Fibroblast of lung (primary cell): Measurements from ENCODE around the gene CNNM2. TPM values are rescaled to one million over a fixed set of nuclear protein-coding genes. Genes with fewer than 3 reads are reported as not detected.
"Not testable (repeated sequence)": the region's sequence is repeated elsewhere in the genome, so short reads cannot be mapped to it uniquely, and the experiment has no call there.

Experiments used
- DNase-seq, 2 donors: peaks; one replicate each; pipeline versions ENCODE4 v3.0.0 to v3.0.0-alpha.2; 2010; ENCODE audit warnings: low read depth in 2 of 2
- H2AFZ ChIP-seq: 2 replicates; pipeline ENCODE4 v1.5.1; 2012; ENCODE audit warnings: low read length, control low read depth, inconsistent platforms
- H3K27ac ChIP-seq: 2 replicates; pipeline ENCODE4 v1.5.1; 2011; ENCODE audit warnings: low read length, control low read depth; ENCODE audit not compliant: insufficient read depth
- H3K27me3 ChIP-seq: 2 replicates; pipeline ENCODE4 v1.5.1; 2011; ENCODE audit warnings: mild to moderate bottlenecking, low read length; ENCODE audit not compliant: control insufficient read depth, insufficient read depth
- H3K36me3 ChIP-seq: 2 replicates; pipeline ENCODE4 v1.5.1; 2011; ENCODE audit warnings: low read length; ENCODE audit not compliant: control insufficient read depth, insufficient read depth
- H3K4me1 ChIP-seq: 2 replicates; pipeline ENCODE4 v1.5.1; 2011; ENCODE audit warnings: low read length; ENCODE audit not compliant: control insufficient read depth, insufficient read depth; ENCODE audit errors: extremely low read depth
- H3K4me2 ChIP-seq: 2 replicates; pipeline ENCODE4 v1.5.1; 2011; ENCODE audit warnings: low read length, control low read depth; ENCODE audit not compliant: insufficient read depth; ENCODE audit errors: extremely low read depth
- H3K4me3 ChIP-seq, 4 experiments: fragments of 200-600 bp in 1 of 4; sonication (generic) in 1 of 4; replicated peaks in 1 of 4; 2 replicates each; pipeline ENCODE4 v1.5.1; 2011 to 2016; ENCODE audit warnings: low read length in 4 of 4, low read depth in 3 of 4, mild to moderate bottlenecking in 3 of 4, control low read depth in 2 of 4, inconsistent platforms in 1 of 4, mixed read lengths in 1 of 4; ENCODE audit not compliant: insufficient read depth in 1 of 4; ENCODE audit errors: control extremely low read depth in 1 of 4
- H3K79me2 ChIP-seq: 2 replicates; pipeline ENCODE4 v1.5.1; 2012; ENCODE audit warnings: mild to moderate bottlenecking, low read length, inconsistent platforms; ENCODE audit not compliant: control insufficient read depth, insufficient read depth
- H3K9ac ChIP-seq: 2 replicates; pipeline ENCODE4 v1.5.1; 2011; ENCODE audit warnings: mild to moderate bottlenecking, low read length, control low read depth; ENCODE audit not compliant: insufficient read depth
- H3K9me3 ChIP-seq: 2 replicates; pipeline ENCODE4 v1.5.1; 2012; ENCODE audit warnings: low read depth, low read length; ENCODE audit not compliant: control insufficient read depth, insufficient read depth
- H4K20me1 ChIP-seq: 2 replicates; pipeline ENCODE4 v1.5.1; 2011; ENCODE audit warnings: low read length; ENCODE audit not compliant: control insufficient read depth, insufficient read depth; ENCODE audit errors: extremely low read depth
- EZH2 ChIP-seq: IDR thresholded peaks from 2 replicates; pipeline ENCODE4 v1.5.1; 2012; ENCODE audit warnings: low read length, control low read depth, mild to moderate bottlenecking; ENCODE audit errors: missing control alignments
- polyA plus RNA-seq, 2 donors: library from polyadenylated mRNA; depleted of rRNA in 1 of 2; stranded (reverse) in 1 of 2; unstranded in 1 of 2; fragments of >200 nt; gene quantifications; 2 replicates each; pipeline ENCODE4 v1.2.1, GENCODE V29; 2011 to 2012; ENCODE audit warnings: missing spikeins in 1 of 2
- total RNA-seq: library from RNA; depleted of rRNA; stranded (reverse); fragments of >200 nt; gene quantifications from 2 replicates; pipeline ENCODE4 v1.2.1, GENCODE V29; 2014
- TF ChIP-seq, protein P1 (sequence below), 2 donors: IDR thresholded peaks in 1 of 2; conservative IDR thresholded peaks in 1 of 2; 1 replicate in 1 of 2; 2 replicates in 1 of 2; pipeline ENCODE4 v1.5.1; 2011 to 2012; ENCODE audit warnings: low read length in 2 of 2, control low read depth in 1 of 2, inconsistent platforms in 1 of 2, low read depth in 1 of 2, mild to moderate bottlenecking in 1 of 2

Gene CNNM2
- total and polyA plus RNA-seq, 2 donors (not counting 1 experiment from before 2014, with no cell fraction given), result 3.4 to 6.1 TPM

DNA sequence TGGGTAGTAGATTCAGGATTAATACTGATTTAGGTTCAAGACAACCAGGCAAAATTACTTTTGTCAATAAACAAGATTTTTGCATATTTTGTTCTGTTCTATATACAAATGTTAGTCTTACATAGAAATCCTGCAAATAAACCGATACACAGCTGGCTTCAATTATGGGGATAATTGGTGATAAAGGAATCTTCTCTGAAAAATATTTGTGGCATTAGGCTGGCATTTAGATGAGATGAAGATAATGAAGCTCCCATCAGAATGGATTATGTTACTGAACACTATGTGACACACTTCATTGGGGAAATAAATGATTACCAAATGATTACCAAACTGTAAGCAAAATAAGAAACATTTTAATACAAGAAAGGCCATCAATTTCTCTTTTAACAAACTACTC, 209.1 kb downstream of the CNNM2 start:
- no peak for TF ChIP-seq EZH2
- TF ChIP-seq, protein P1, sequence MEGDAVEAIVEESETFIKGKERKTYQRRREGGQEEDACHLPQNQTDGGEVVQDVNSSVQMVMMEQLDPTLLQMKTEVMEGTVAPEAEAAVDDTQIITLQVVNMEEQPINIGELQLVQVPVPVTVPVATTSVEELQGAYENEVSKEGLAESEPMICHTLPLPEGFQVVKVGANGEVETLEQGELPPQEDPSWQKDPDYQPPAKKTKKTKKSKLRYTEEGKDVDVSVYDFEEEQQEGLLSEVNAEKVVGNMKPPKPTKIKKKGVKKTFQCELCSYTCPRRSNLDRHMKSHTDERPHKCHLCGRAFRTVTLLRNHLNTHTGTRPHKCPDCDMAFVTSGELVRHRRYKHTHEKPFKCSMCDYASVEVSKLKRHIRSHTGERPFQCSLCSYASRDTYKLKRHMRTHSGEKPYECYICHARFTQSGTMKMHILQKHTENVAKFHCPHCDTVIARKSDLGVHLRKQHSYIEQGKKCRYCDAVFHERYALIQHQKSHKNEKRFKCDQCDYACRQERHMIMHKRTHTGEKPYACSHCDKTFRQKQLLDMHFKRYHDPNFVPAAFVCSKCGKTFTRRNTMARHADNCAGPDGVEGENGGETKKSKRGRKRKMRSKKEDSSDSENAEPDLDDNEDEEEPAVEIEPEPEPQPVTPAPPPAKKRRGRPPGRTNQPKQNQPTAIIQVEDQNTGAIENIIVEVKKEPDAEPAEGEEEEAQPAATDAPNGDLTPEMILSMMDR (conservative IDR thresholded peaks at IDR 0.05 in 1 of 2, IDR thresholded peaks at IDR 0.05 in 1 of 2; ENCODE audit: low read depth in 1 of 2, low read length in 2 of 2), result no peak

DNA sequence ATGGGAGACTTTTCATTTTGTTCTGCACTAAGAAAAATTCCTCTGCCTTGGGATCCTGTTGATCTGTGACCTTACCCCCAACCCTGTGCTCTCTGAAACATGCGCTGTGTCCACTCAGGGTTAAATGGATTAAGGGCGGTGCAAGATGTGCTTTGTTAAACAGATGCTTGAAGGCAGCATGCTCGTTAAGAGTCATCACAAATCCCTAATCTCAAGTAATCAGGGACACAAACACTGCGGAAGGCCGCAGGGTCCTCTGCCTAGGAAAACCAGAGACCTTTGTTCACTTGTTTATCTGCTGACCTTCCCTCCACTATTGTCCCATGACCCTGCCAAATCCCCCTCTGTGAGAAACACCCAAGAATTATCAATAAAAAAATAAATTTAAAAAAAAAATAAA, 212.1 kb downstream of the CNNM2 start:
- H2AFZ ChIP-seq, H3K36me3 ChIP-seq, H3K4me2 ChIP-seq, H3K4me3 ChIP-seq, H3K9me3 ChIP-seq, H3K27me3 ChIP-seq, H3K9ac ChIP-seq, DNase-seq, H4K20me1 ChIP-seq, H3K79me2 ChIP-seq, H3K4me1 ChIP-seq, H3K27ac ChIP-seq: not testable (repeated sequence)

More for the DNA sequence above, 209.1 kb downstream of the CNNM2 start:
- DNase-seq, result no peak
- no peak overlapping the region for H3K4me2 ChIP-seq
- H4K20me1 ChIP-seq, result no peaks in the 10 kb centered on the region
- no peak overlapping the region for H3K4me3 ChIP-seq
- H3K79me2 ChIP-seq, result no peaks in the 10 kb centered on the region
- H2AFZ ChIP-seq, result no peak overlapping the region
- H3K27me3 ChIP-seq, result no peaks in the 10 kb centered on the region
- no peaks in the 10 kb centered on the region for H3K36me3 ChIP-seq
- H3K27ac ChIP-seq, result no peak overlapping the region
- H3K9me3 ChIP-seq, result no peaks in the 10 kb centered on the region
- no peak overlapping the region for H3K9ac ChIP-seq
- no peaks in the 10 kb centered on the region for H3K4me1 ChIP-seq

DNA sequence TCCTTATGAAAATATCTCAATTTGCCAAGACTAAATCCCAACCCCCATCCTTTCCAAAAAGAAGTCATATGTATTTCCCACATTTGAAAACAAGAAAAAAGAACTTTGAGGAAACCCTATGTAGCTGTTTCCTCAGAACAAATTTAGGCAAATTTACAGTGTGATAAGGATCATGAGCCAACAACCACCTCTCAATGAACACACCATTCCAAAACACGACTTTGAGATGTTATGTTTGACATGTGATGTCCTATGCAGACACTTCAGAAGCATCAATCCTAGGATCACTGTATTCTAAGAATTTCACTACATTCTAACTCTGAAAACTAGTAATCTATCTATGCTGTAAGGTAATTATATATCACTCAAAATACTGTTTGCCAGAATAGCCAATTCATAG, 212.8 kb downstream of the CNNM2 start:
- Histone ChIP-seq H3K79me2 (no peaks in the 10 kb centered on the region), H3K9me3 (no peaks in the 10 kb centered on the region), H3K9ac (no peak overlapping the region), H3K27ac (no peak overlapping the region), H3K4me1 (no peaks in the 10 kb centered on the region), H3K27me3 (no peaks in the 10 kb centered on the region), H3K4me3 (no peak overlapping the region), H4K20me1 (no peaks in the 10 kb centered on the region), H3K36me3 (no peaks in the 10 kb centered on the region), H2AFZ (no peak overlapping the region), H3K4me2 (no peak overlapping the region)
- TF ChIP-seq, protein P1 (conservative IDR thresholded peaks at IDR 0.05 in 1 of 2, IDR thresholded peaks at IDR 0.05 in 1 of 2; ENCODE audit: low read depth in 1 of 2, low read length in 2 of 2), result no peak
- TF ChIP-seq EZH2, result no peak
- no peak for DNase-seq

DNA sequence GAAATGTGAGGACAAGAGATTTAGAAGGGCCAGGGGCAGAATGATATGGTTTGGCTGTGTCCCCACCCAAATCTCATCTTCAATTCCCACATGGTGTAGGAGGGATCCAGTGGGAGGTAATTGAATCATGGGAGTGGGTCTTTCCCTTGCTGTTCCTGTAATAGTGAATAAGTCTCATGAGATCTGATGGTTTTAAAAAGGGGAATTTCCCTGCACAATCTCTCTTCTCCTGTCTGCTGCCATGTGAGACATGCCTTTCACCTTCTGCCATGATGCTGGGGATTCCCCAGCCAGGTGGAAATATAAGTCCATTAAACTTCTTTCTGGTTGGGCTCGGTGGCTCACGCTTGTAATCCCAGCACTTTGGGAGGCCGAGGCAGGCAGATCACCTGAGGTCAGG, 217.1 kb downstream of the CNNM2 start:
- not testable (repeated sequence) for H2AFZ ChIP-seq, H3K79me2 ChIP-seq, DNase-seq, H3K4me1 ChIP-seq, H3K9me3 ChIP-seq, H3K36me3 ChIP-seq, H3K4me2 ChIP-seq, H3K27me3 ChIP-seq, H3K9ac ChIP-seq, H4K20me1 ChIP-seq, H3K4me3 ChIP-seq, H3K27ac ChIP-seq
